ENCODE data around the gene ZNF695.
"Not testable (repeated sequence)": the region's sequence is repeated elsewhere in the genome, so short reads cannot be mapped to it uniquely, and the experiment has no call there.

ZNF695 gene

GRCh38 chr1:247007511-247008405 is at the start of gene ZNF695:
Gene ZNF695 (minus strand): TSS chr1:247008057. CDS start chr1:247007908, 149 bp downstream.
- in situ Hi-C loops (cut with MboI; ENCODE audit: low sequenced_read_pairs): loop anchor here (25.0 kb wide), 1 partner anchor 505 kb away; no protein-coding TSS in a partner anchor

- in situ Hi-C loops (cut with MboI; ENCODE audit: low sequenced_read_pairs): no loop called here
Measured at GRCh38 chr1:247056071-247056470, 48.2 kb upstream of the ZNF695 start.

- in situ Hi-C loops (cut with MboI; ENCODE audit: low sequenced_read_pairs): no loop called here
Measured at GRCh38 chr1:247054992-247055415, 47.1 kb upstream of the ZNF695 start.

- in situ Hi-C loops (cut with MboI; ENCODE audit: low sequenced_read_pairs): no loop called here
Measured at GRCh38 chr1:247047702-247048101, 39.8 kb upstream of the ZNF695 start.

- in situ Hi-C loops (cut with MboI; ENCODE audit: low sequenced_read_pairs): no loop called here
Measured at GRCh38 chr1:247047260-247047659, 39.4 kb upstream of the ZNF695 start.

- in situ Hi-C loops (cut with MboI; ENCODE audit: low sequenced_read_pairs): no loop called here
Measured at GRCh38 chr1:247043406-247043805, 35.5 kb upstream of the ZNF695 start.

- in situ Hi-C loops (cut with MboI; ENCODE audit: low sequenced_read_pairs): no loop called here
Measured at GRCh38 chr1:247037511-247038320, 29.9 kb upstream of the ZNF695 start.

- in situ Hi-C loops (cut with MboI; ENCODE audit: low sequenced_read_pairs): not testable (repeated sequence)
Measured at GRCh38 chr1:247032306-247032705, 24.4 kb upstream of the ZNF695 start.

- in situ Hi-C loops (cut with MboI; ENCODE audit: low sequenced_read_pairs): loop anchor here (25.0 kb wide), 1 partner anchor 488 kb away; no protein-coding TSS in a partner anchor
Measured at GRCh38 chr1:247024658-247025057, 16.8 kb upstream of the ZNF695 start.

- in situ Hi-C loops (cut with MboI; ENCODE audit: low sequenced_read_pairs): loop anchor here (25.0 kb wide), 1 partner anchor 499 kb away; no protein-coding TSS in a partner anchor
Measured at GRCh38 chr1:247013391-247013790, 5.5 kb upstream of the ZNF695 start.

- in situ Hi-C loops (cut with MboI; ENCODE audit: low sequenced_read_pairs): loop anchor here (25.0 kb wide), 1 partner anchor 504 kb away; no protein-coding TSS in a partner anchor
Measured at GRCh38 chr1:247008406-247008799, 546 bp upstream of the ZNF695 start.

GRCh38 chr1:247004081-247004480 is 3.8 kb downstream of the ZNF695 start:
- in situ Hi-C loops (cut with MboI; ENCODE audit: low sequenced_read_pairs): loop anchor here (25.0 kb wide), 1 partner anchor 508 kb away; no protein-coding TSS in a partner anchor

- in situ Hi-C loops (cut with MboI; ENCODE audit: low sequenced_read_pairs): no loop called here
Measured at GRCh38 chr1:246989901-246990300, 18.0 kb downstream of the ZNF695 start.

GRCh38 chr1:246988316-246988715 is 19.5 kb downstream of the ZNF695 start:
- in situ Hi-C loops (cut with MboI; ENCODE audit: low sequenced_read_pairs): no loop called here

- in situ Hi-C loops (cut with MboI; ENCODE audit: low sequenced_read_pairs): no loop called here
Measured at GRCh38 chr1:246987083-246987690, 20.7 kb downstream of the ZNF695 start.

- in situ Hi-C loops (cut with MboI; ENCODE audit: low sequenced_read_pairs): no loop called here
Measured at GRCh38 chr1:246978785-246979184, 29.1 kb downstream of the ZNF695 start.

GRCh38 chr1:246978281-246978680 is 29.6 kb downstream of the ZNF695 start:
- in situ Hi-C loops (cut with MboI; ENCODE audit: low sequenced_read_pairs): no loop called here

- in situ Hi-C loops (cut with MboI; ENCODE audit: low sequenced_read_pairs): no loop called here
Measured at GRCh38 chr1:246971969-246972368, 35.9 kb downstream of the ZNF695 start.

GRCh38 chr1:246971090-246971721 is 36.7 kb downstream of the ZNF695 start:
- in situ Hi-C loops (cut with MboI; ENCODE audit: low sequenced_read_pairs): no loop called here

- in situ Hi-C loops (cut with MboI; ENCODE audit: low sequenced_read_pairs): no loop called here
Measured at GRCh38 chr1:246969621-246970020, 38.2 kb downstream of the ZNF695 start.
